COLO668 (cell line): ENCODE data around the gene C9orf40.

Experiments
- DNase-seq: peaks from one replicate; lab custom pipeline; 2025; ENCODE audit not compliant: unreplicated experiment; lab: John Stamatoyannopoulos, UW

Gene C9orf40, protein sequence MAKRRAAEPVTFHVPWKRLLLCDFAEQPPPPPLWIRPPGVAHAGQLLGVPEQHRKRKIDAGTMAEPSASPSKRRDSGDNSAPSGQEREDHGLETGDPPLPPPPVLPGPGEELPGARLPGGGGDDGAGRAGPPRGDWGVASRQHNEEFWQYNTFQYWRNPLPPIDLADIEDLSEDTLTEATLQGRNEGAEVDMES

DNA sequence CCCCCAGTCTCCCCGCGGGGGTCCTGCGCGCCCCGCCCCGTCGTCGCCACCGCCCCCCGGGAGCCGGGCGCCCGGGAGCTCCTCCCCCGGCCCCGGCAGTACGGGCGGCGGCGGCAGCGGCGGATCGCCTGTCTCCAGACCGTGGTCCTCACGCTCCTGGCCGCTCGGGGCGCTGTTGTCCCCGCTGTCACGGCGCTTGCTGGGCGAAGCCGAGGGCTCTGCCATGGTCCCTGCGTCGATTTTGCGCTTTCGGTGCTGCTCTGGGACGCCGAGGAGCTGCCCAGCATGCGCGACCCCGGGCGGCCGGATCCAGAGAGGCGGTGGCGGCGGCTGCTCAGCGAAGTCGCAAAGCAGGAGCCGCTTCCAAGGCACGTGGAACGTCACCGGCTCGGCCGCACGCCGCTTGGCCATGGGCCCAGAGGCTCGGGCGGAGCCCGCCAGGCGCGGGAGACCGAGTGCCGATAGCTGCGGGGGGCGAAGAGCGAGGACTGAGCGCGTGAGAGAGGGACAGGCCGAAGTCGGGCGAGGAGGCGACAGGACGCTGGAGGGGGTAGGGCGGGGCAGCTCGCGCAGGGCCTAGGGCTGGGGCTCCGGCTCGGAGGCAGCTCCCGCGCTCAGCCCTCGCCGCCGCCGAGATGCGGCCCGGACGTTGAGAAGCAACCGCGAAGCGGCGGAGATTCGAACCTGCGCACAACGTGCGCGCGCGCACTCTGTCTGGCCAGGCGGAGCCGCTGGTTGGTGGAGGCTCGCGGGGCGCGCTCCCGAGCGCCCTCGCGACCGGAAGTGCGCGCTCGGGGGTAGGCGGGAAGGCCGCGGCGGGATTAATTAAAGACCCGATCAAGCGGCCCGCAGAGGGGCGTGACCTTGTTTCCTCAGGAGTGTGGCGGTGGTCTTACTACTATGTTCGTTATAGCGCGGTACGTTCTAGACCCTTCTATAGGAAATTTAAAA, at the start of gene C9orf40:
TSS of gene C9orf40 (minus strand) at position 712 of the 951 bp plus-strand sequence. CDS start at position 411, 301 bp downstream.
- DNase-seq: peak; percentile 93

DNA sequence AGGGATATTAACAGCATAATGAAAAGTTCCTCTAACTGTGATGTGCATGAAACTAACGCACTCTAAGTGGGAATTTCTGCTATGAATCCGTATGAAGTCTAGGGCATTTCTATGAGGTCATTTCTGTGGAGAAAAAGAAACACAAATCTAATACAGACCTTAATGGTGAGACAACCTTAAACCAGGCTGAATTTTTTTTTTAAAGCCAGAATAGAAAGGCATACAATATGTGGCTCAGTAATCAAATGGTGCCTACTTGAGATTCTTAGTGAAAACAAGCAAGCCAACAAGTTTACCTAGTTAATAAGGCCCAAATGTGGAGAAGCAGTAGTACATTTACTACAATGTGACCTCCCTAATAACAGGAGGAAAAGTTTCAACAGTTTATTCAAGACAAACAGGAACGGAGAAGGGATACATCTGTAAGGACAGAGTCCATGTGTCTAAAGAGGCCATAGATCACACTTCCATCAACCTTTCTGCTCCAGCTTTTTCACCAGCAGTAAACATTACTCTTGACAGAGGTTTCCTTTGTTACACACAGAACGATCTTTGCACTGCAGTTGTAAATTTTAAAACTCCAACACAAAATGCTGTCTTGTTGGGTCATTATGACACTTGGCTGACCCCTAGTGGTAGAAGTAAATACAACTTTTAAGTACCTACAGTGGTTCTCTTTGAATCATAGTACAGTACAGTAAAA, 49.2 kb upstream of the C9orf40 start:
- no peak for DNase-seq

DNA sequence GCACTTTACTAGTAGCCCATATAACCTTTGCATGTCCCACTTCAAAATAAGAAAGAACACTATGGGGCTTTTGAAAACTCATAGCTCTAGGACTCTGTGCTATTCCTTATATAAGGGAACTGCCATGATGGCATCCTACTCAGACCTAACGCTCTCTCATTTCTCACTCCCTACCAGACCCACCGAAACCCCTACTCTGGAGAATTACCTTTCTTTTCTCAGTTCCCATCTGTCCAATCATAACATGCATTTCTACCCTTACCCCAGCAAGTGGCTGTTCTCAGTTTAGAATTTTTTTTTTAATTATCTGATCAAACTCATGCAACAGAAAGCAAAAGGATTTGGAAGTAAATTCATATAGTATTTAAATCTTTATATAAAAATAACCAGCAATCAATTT, 48.1 kb upstream of the C9orf40 start:
- DNase-seq: no peak

DNA sequence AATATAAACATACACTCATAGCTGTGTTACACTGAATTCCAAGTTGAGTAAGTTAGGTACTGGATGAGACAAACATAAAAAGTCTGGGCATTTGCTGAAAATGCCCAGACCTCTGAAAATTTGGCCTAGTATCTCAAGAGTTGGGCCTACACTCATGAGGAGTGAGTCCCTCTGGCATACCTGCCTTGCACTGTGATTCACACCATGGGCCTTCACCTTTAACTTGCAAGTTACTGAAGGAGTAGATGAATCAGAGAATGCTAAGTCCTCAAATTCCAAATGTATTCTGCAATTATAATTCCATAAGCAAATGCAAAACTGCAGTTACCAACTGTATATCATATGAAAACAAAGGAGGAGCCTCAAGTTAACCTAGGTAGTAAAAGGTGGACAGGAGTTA, 32.3 kb upstream of the C9orf40 start:
- DNase-seq: no peak

DNA sequence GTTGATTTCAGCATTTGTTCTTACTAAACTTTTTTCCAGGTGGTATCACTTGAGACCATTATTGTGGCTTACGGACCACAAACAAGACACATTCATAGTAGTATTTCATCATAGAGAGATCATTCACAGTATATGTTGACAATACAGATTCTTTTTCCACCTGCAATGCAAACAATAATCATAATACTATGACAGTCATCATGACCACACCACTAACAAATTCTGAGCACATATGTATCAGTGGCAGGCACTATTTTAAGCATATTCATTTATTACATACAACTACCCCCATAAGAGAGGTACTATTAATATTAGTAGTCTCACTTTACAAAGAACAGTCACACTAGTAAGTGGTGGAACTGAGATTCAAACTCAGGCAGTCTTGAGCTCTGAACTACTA, 31.0 kb upstream of the C9orf40 start:
- no peak for DNase-seq

DNA sequence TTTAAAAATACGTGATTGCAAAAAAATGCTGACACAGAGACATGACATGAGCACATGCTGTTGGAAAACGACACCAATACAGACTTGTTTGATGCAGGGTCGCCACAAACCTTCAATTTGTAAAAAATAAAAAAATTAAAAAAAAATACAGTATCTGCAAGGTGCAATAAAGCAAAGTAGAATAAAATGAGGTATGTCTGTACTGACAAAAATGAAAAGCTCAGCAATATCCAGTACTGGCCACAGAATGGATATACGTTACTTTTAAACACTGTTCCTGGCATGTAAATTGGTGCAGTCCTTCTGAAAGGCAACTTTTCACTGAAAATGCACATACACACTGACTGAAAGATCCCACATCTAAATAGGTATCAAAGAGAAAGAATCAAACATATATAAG, 27.1 kb upstream of the C9orf40 start:
- DNase-seq: no peak

DNA sequence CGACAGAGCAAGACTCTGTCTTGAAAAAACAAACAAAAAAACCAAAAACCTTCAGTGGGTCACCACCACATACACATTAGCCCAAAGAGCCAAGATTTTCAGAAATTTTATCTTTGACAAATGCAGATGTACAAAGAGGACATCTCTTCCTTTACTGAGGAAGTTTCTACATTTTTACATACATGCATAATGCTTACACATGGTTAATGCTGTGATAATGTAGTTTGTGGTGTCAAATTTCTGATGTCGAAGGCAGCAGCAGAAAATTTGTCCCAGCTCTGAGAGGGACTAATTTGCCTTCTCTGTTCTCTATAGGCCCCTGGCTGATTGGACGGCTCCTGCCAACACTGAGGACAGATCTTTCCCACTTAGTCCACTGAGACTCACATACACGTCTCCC, 24.6 kb upstream of the C9orf40 start:
- DNase-seq: no peak

DNA sequence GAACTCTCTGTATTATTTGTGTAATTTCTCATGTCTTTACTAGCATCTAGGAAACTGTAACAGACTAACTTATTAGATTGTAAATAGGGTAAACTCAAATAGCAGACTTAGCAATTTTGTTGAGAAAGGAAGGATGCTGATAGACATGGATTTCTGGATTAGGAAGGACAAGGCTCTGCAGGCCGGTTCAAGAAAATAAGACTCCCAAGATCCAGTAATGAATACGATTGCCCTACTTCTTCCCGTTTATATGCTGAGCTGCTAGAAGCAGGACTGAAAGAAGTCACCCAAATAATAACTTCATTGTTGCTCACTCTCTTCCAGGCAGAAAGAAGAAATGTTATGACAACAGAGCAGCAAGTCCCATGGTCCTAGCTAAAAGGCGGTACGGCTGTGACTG, 22.8 kb upstream of the C9orf40 start:
- DNase-seq: no peak

DNA sequence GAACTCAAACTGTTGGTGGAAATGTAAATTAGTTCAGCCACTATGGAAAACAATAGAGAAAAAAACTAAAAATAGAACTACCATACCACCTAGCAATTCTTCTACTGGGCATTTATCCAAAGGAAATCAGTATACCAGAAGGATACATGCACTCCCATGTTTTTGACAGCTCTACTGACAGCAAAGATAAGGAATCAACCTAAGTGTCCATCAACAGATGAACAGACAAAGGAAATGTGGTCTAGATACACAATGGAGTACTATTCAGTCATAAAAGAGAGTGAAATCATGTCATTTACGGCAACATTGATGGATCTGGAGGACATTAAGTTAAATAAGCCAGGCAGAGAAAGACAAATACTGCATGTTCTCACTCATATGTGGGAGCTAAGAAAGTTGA, 21.8 kb upstream of the C9orf40 start:
- DNase-seq: no peak

DNA sequence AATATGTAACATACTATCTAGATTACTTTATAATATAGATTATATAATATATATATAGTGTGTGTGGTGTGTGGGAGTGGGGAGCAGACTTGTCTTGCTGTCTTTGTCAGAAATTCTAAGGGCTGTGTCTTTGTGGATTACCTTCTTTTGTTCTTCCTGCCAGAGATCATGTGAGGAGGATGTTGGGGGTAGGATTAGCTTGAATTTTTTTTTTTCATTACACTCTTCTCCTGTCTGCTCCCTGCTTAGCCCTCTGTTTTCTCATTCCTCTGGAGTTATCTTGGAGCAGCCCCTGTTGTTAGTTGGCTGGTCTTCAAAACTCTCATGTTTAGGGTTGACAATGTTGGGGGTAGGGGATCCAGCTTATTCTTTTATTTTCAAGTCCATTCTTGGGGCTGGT, 21.0 kb upstream of the C9orf40 start:
- DNase-seq: no peak

DNA sequence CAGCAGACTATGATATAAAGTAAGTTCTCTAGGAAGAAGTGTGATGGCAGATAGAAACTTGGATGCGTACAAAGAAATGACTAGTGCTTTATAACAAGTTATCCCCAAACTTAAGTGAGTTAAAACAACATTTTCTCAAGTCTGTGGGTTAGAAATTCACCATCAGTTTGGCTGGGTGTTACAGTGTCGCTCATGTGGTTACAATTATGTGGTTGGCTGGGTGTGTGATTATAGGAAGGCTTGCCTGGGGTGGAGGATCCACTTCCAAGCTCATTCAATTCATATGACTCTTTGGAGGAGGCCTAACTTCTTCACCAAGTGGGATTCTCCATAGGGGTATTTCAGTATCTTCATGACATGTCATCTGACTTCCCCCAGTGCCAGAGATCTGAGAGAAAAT, 10.3 kb upstream of the C9orf40 start:
- no peak for DNase-seq

DNA sequence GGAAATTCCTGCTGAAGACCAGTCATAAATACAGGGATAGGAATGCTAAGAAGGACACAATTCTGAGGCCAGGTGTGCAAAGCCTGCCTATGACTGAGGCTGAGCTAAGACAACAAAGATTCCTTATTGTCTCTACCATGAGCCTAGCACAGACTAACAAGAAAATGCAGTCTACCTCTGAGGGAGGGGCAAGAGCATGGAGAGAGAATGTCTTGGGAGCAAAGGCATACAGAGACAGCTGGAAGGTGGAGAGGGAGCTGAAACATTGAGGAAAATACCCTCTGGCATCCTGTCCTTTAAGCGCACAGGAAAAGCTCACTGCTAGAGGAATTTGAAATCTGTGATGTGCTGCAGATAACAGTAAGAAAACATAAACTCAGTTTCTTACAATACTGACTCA, 8.8 kb upstream of the C9orf40 start:
- DNase-seq: no peak

DNA sequence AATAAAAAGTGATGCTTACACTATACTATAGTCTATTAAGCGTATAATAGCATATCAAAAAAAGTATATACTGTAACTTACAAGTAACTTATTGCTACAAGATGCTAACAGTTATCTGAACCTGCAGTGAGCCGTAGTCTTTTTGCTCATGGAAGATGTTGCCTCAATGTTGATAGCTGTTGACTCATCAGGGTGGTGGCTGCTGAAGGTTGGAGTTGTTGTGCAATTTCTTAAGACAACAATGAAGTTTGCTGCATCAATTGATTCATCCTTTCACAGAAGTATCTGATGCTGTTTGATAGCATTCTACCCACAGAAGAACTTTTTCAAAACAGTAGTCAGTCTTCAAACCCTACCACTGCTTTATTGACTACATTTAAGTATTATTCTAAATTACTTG, 7.8 kb upstream of the C9orf40 start:
- no peak for DNase-seq

DNA sequence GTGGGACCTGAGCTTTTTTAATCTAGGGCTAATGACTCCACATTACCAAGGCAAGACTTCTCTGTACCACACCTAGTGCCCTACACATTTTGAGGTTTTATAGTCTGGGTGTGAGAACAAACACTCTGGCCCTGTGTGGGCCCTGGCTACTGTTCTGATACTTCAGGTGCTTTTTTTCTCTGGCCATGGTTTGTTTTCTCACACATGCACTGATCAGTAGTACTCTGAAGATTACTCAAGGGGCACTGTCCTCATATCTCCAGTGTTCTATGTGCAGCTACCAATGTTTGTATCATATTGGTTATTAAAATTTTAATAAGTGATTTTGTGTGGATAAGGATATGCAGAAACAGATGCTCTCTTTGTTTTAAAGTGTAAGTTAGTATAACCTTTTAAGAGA, 5.9 kb upstream of the C9orf40 start:
- DNase-seq: no peak

DNA sequence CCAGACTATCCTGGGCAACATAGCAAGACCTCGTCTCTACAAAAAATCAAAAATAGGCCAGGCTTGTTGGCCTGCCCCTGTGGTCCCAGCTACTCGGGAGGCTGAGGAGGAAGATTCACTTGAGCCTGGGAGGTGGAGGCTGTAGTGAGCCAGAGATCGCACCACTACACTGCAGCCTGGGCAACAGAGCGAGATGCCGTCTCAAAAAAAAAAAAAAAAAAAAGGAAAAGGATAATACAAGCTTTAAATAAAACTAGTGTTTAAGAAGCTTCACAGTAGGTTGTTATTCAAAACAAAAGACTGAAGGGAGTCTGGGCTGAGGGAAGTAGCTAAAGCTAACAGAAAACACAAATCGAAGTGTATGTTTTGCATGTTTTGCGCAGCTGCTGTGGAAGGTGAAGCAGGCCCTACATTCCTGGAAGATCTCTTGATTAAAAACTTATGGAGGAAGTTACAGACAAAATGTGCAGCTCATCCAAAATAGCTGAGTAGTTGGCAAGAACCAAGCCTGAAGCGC, 581 bp upstream of the C9orf40 start:
- DNase-seq: no peak

DNA sequence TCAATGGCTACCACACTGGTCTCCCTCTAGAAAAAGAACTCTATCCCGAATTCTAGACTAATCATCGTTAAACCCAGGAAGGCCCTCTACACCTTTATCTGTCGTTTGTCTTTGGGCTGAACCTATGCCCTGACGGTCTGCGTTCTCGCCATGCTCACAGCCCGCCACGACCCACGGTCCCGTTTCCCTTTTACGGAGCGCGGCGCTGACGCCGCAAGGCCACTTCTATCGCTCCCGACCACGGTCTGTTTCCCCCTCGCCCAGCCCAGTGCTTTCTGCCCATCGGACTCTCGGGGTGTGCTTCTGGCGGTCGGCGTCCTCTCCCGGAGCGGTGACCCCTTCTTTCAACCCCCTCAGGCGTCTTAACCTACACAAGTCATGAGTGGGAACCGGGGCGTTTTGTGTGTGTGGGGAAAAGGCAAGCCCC, 974 bp downstream of the C9orf40 start:
- DNase-seq: peak; percentile 47

DNA sequence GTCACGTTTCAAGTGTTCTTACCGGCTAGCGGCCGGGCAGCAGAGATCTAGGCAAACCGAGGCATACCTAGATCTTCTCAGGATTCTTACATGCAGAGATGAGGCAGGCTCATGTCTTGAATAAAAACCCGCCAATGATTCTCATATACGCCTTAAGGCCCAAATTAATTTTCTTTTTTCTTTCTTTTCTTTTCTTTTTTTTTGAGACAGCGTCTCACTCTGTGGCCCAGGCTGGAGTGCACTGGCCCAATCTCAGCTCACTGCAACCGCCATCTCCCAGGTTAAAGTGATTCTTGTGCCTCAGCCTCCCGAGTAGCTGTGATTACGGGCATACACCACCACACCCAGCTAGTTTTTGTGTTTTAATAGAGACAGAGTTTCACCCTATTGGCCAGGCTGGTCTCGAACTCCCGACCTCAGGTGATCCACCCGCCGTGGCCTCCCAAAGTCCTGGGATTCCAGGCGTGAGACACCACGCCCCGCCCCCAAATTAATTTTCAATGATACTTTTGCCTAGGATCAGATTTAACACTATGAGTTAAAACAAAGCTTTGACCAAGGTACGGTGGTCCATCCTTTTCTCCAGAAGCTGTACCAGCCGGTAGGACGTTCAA, 1.5 kb downstream of the C9orf40 start:
- no peak for DNase-seq

DNA sequence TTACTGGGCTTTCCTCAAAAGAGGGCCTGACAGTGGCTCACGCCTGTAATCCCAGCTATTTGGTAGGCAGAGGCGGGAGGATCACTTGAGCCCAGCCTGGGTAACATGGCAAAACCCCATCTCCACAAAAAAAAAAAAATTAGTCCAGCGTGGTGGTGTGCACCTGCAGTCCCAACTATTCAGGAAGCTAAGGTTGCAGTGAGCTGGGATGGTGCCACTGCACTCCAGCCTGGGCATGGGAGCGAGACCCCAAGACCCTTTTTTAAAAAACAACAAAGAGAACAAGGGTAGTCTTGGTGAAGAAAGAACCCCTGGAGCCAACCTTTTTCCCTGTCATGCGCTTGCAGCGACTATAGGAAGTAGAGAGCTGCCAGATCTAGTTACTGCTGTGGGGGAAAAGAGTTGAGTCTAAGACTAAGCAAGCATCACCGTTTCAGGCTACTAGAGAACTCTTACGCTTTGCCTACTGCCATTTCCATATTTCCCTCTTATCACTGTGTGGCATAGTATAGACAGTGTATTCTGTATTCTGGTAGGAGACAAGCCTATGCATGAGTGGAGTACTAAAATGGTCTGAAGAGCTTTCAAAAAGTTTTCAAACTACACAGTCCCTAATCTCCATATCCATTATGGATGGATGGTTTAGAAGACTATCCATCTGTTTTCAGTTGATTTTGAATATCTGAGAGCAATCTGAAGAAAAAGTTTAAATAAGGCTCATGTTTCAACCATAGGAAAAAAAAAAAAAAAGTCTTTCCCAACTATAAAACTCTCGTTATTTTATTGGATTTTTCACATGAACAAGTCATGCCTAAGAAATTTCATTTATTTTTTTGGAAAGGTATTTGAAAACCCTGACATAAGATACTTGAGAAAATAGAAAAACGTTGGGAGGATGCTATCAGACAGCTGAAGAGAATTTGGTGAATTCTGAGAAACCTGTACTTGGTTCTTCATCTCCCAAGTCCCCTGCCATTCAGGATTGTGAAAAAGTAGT, 2.6 kb downstream of the C9orf40 start:
- DNase-seq: no peak

DNA sequence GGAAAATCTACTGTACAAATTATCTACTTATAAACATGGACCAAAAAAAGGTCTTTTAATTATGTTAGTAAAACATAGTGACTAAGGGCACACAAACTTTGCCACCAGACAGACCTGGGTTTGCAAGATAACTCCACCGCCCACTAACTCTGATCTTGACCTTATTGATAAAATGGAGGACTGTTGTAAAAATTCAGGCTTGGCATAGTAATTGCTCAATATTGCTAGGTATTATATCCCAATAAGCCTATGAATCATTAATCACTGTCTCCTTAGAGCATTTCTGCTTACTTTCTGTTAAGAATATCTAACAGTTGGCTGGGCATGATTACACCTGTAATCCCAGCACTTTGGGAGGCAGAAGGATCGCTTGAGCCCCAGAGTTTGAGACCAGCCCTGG, 3.8 kb downstream of the C9orf40 start:
- DNase-seq: no peak

DNA sequence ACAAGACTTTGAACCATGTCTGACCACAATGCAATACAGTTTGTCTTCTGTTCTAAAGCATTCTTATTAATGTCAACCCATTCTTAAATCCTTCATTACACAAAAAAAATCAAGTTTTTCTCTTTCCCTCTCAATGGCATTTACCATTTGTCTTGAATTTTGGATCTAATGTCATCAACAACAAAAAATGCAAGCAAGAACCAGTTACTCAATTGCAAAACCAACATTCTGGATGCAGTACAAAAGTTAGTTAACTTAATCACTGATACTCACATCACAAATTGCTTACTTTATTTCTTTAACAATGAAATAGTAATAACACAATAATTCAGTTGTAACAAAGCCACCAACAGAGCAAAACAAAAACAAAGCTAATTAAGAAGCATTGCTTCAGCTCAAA, 6.0 kb downstream of the C9orf40 start:
- no peak for DNase-seq
